RWPE2 (cell line): Measurements from ENCODE around the gene PLCL1.

ENCODE experiments used
- ATAC-seq: fragments of 200-7000 bp; cut with Tn5 transposase; 3 replicates; pipeline ENCODE4 v1.9.1; 2021; ENCODE audit warnings: low read depth
- DNase-seq: peaks from one replicate; pipeline ENCODE4 v3.0.0-alpha.2; 2020; ENCODE audit warnings: low spot score
- H3K27ac ChIP-seq: fragments of 450-650 bp; 2 replicates; pipeline ENCODE4 v1.5.1; 2017; ENCODE audit warnings: mild to moderate bottlenecking; ENCODE audit not compliant: poor library complexity, severe bottlenecking
- H3K27me3 ChIP-seq: fragments of 250-450 bp; sonication (Bioruptor Pico); 2 replicates; pipeline ENCODE4 v1.5.1; 2021; ENCODE audit warnings: mild to moderate bottlenecking, moderate library complexity; ENCODE audit not compliant: insufficient read depth, poor library complexity, severe bottlenecking
- H3K36me3 ChIP-seq: fragments of 250-450 bp; sonication (Bioruptor Pico); 2 replicates; pipeline ENCODE4 v1.5.1; 2020; ENCODE audit warnings: low read depth, mild to moderate bottlenecking, moderate library complexity
- H3K4me1 ChIP-seq: fragments of 250-450 bp; sonication (Bioruptor Pico); 2 replicates; pipeline ENCODE4 v1.5.1; 2021; ENCODE audit warnings: mild to moderate bottlenecking, moderate library complexity; ENCODE audit not compliant: insufficient read depth, poor library complexity, severe bottlenecking
- H3K4me3 ChIP-seq: fragments of 250-450 bp; sonication (Bioruptor Pico); 2 replicates; pipeline ENCODE4 v1.5.1; 2021; ENCODE audit warnings: mild to moderate bottlenecking, moderate library complexity; ENCODE audit not compliant: severe bottlenecking
- H3K9me3 ChIP-seq: fragments of 250-450 bp; sonication (Bioruptor Pico); 2 replicates; pipeline ENCODE4 v1.5.1; 2021; ENCODE audit warnings: mild to moderate bottlenecking, moderate library complexity; ENCODE audit not compliant: severe bottlenecking
- CTCF ChIP-seq: fragments of 450-650 bp; IDR thresholded peaks from one replicate; pipeline ENCODE4 v1.5.1; 2017; ENCODE audit warnings: mild to moderate bottlenecking, moderate library complexity; ENCODE audit not compliant: poor library complexity, severe bottlenecking

PLCL1 gene

GRCh38 chr2:197891897-197892442, 87.6 kb downstream of the PLCL1 start:
- no peaks in the 10 kb centered on the region for H3K9me3 ChIP-seq
- no peaks in the 10 kb centered on the region for H3K36me3 ChIP-seq
- peaks cover 6% of the 10 kb centered on the region for H3K4me1 ChIP-seq
- TF ChIP-seq CTCF, result no peak
- DNase-seq (no peak), ATAC-seq (no peak)
- H3K27ac ChIP-seq, result no peak overlapping the region
- no peaks in the 10 kb centered on the region for H3K27me3 ChIP-seq
- no peak overlapping the region for H3K4me3 ChIP-seq

GRCh38 chr2:197893403-197894177, 89.2 kb downstream of the PLCL1 start:
- Histone ChIP-seq H3K4me3 (no peak overlapping the region), H3K27me3 (no peaks in the 10 kb centered on the region), H3K36me3 (no peaks in the 10 kb centered on the region), H3K27ac (no peak overlapping the region), H3K4me1 (peaks cover 6% of the 10 kb centered on the region), H3K9me3 (no peaks in the 10 kb centered on the region)
- DNase-seq (no peak), ATAC-seq (no peak)
- TF ChIP-seq CTCF, result no peak

GRCh38 chr2:197894751-197895274, 90.4 kb downstream of the PLCL1 start:
- Histone ChIP-seq H3K4me1 (no peaks in the 10 kb centered on the region), H3K4me3 (no peak overlapping the region), H3K36me3 (no peaks in the 10 kb centered on the region), H3K27me3 (no peaks in the 10 kb centered on the region), H3K9me3 (no peaks in the 10 kb centered on the region), H3K27ac (no peak overlapping the region)
- no peak for TF ChIP-seq CTCF
- DNase-seq, result no peak
- no peak for ATAC-seq

- Histone ChIP-seq H3K27me3 (no peaks in the 10 kb centered on the region), H3K9me3 (no peaks in the 10 kb centered on the region), H3K4me1 (no peaks in the 10 kb centered on the region), H3K36me3 (no peaks in the 10 kb centered on the region), H3K27ac (no peak overlapping the region), H3K4me3 (no peak overlapping the region)
- TF ChIP-seq CTCF, result no peak
- no peak for ATAC-seq
- no peak for DNase-seq
Observed at GRCh38 chr2:197897960-197898678, 93.7 kb downstream of the PLCL1 start.
